ENCODE results near the gene BCL10. TPM values are rescaled to one million over a fixed set of nuclear protein-coding genes. Genes with fewer than 3 reads are reported as not detected.

BCL10 gene
- total and polyA plus RNA-seq, 2 of the 4 experiments (the other 2 are of a cell fraction), result 15.3 to 30.5 TPM

GRCh38 chr1:85289848-85290335, 13.5 kb upstream of the BCL10 start:
- Histone ChIP-seq H3K27ac (ENCODE audit: insufficient read depth, low read length) (no peak overlapping the region), H3K27me3 (ENCODE audit: control insufficient read depth, insufficient read depth, low read length) (no peaks in the 10 kb centered on the region), H3K18ac (ENCODE audit: low read depth, low read length) (peak overlapping the region; percentile 48; the same call in 1 of the 2 replicates), H3K9ac (ENCODE audit: low read depth, low read length) (no peak overlapping the region), H2AFZ (replicated peaks; ENCODE audit: low read length, poor library complexity) (no peak overlapping the region), H2BK15ac (ENCODE audit: low read depth, low read length) (peak overlapping the region; percentile 24; the same call in 1 of the 3 replicates), H3K9me3 (ENCODE audit: control insufficient read depth, insufficient read depth, low read length) (no peaks in the 10 kb centered on the region), H4K91ac (ENCODE audit: insufficient read depth, low read depth, low read length) (no peak overlapping the region), H3K79me1 (ENCODE audit: low read depth in 1 of 2, low read length in 2 of 2) (no peaks in the 10 kb centered on the region; a peak in 1 of 4 replicates), H3K56ac (ENCODE audit: extremely low read depth, insufficient read depth, low read length) (no peak overlapping the region), H4K20me1 (ENCODE audit: insufficient read depth, low read length) (no peaks in the 10 kb centered on the region), H4K8ac (ENCODE audit: low read depth in 2 of 2, low read length in 2 of 2) (peak overlapping the region in 1 of 2 experiments; percentile 1; a peak in 1 of 4 replicates), H2AK9ac (replicated peaks; ENCODE audit: low read depth, low read length, poor library complexity) (no peak overlapping the region), H2AK5ac (ENCODE audit: low read depth, low read length) (peak overlapping the region; percentile 30; the same call in 1 of the 2 replicates), H3K36me3 (ENCODE audit: control insufficient read depth, insufficient read depth, low read length) (no peaks in the 10 kb centered on the region), H3K14ac (replicated peaks; ENCODE audit: low read depth, low read length) (0 out of 2 replicates have a peak overlapping the region, but pooled peaks have one; percentile 1), H3K4me1 (ENCODE audit: control insufficient read depth, insufficient read depth, low read length) (peaks cover 10% of the 10 kb centered on the region), H3K4ac (ENCODE audit: low read depth, low read length) (peak overlapping the region; percentile 19), H2BK5ac (ENCODE audit: low read depth, low read length, poor library complexity, severe bottlenecking) (peak overlapping the region; percentile 8), H2BK20ac (ENCODE audit: low read depth, low read length) (peak overlapping the region; percentile 30), H4K5ac (ENCODE audit: low read depth, low read length) (0 out of 2 replicates have a peak overlapping the region, but pooled peaks have one; percentile 6), H2BK120ac (ENCODE audit: low read depth, low read length) (peak overlapping the region; percentile 39), H3K4me3 (ENCODE audit: insufficient read depth, low read depth, low read length) (no peak overlapping the region), H3K9me1 (ENCODE audit: insufficient read depth, low read length) (peaks cover 4% of the 10 kb centered on the region; the same call in 1 of the 2 replicates), H3K4me2 (ENCODE audit: low read depth, low read length) (no peak overlapping the region; the same call in 1 of the 2 replicates), H3K23ac (ENCODE audit: low read depth, low read length) (no peak overlapping the region)
- POLR2A ChIA-PET (ENCODE audit: unreplicated experiment), result interaction anchor here (0.6 kb wide), 1 partner anchor 287 kb away, joined by 3 read pairs; no protein-coding TSS in a partner anchor
- TF ChIP-seq MXI1 (IDR thresholded peaks at IDR 0.05; ENCODE audit: borderline replicate concordance, low read depth, low read length) (no peak), CEBPB (IDR thresholded peaks at IDR 0.05; ENCODE audit: low read depth, low read length) (peak; percentile 72)
- DNase-seq (no peak), ATAC-seq (ENCODE audit: low read depth) (peak; percentile 30)
- in situ Hi-C loops (cut with MboI; ENCODE audit: low sequenced_read_pairs) (no loop called here), dilution Hi-C loops (cut with HindIII; ENCODE audit: low sequenced_read_pairs, unreplicated experiment) (no loop called here), intact Hi-C loops (cut with micrococcal nuclease) (no loop called here)
- CTCF ChIA-PET, result no interaction called here
- BruUV-seq (replicated peaks), result no TSS peak
- 80% methylated on average over 1 of the region's 4 CpGs; no CpG with 5 or more reads in 1 of the 2 experiments for WGBS, 2 experiments (ENCODE audit: extremely low coverage in 2 of 2, insufficient read length in 1 of 2)

Data from IMR-90 (cell line).